OCI-LY7 (cell line): ENCODE data around the gene FBXO44. TPM values are rescaled to one million over a fixed set of nuclear protein-coding genes. Genes with fewer than 3 reads are reported as not detected.

Experiments
- BruUV-seq: library from RNA; stranded (reverse); fragments of 400-500 nt; replicated peaks from 2 replicates; lab custom pipeline; 2021; lab: Mats Ljungman, UMichigan
- CTCF ChIA-PET: fragments of 300-600 bp; sonication (Branson Sonifier 250); formaldehyde crosslinking; loops from one replicate; lab custom pipeline; 2022; ENCODE audit warnings: antibody characterized with exemption; ENCODE audit not compliant: unreplicated experiment; lab: Charles Lee
- POLR2A ChIA-PET: fragments of 300-600 bp; sonication (Branson Sonifier 250); formaldehyde crosslinking; loops from one replicate; lab custom pipeline; 2022; ENCODE audit warnings: antibody characterized with exemption; lab: Charles Lee
- DNase-seq: peaks from one replicate; pipeline ENCODE4 v3.0.0-alpha.2; 2015; ENCODE audit warnings: low spot score
- H2AFZ ChIP-seq: fragments of 200-600 bp; sonication (generic), shearing (Covaris generic); 2 replicates; pipeline ENCODE4 v1.6.1; 2014; ENCODE audit warnings: mild to moderate bottlenecking, antibody characterized with exemption, low read length, moderate library complexity
- H3K27ac ChIP-seq: fragments of 200-600 bp; sonication (generic); 2 replicates; pipeline ENCODE4 v1.5.1; 2014; ENCODE audit warnings: mixed run types, low read depth, mild to moderate bottlenecking, moderate library complexity, low read length, inconsistent platforms; ENCODE audit not compliant: poor library complexity, severe bottlenecking
- H3K36me3 ChIP-seq: fragments of 200-600 bp; sonication (generic); 2 replicates; pipeline ENCODE4 v1.6.1; 2014; ENCODE audit warnings: mild to moderate bottlenecking, antibody characterized with exemption, low read length, moderate library complexity, mixed read lengths; ENCODE audit not compliant: insufficient read depth
- H3K4me1 ChIP-seq: fragments of 200-600 bp; sonication (generic); 2 replicates; pipeline ENCODE4 v1.5.1; 2014; ENCODE audit warnings: mild to moderate bottlenecking, low read length; ENCODE audit not compliant: insufficient read depth, poor library complexity, severe bottlenecking
- H3K4me2 ChIP-seq: fragments of 200-600 bp; sonication (generic); 2 replicates; pipeline ENCODE4 v1.6.1; 2014; ENCODE audit warnings: mild to moderate bottlenecking, low read length
- H3K4me3 ChIP-seq: fragments of 200-600 bp; sonication (generic); 2 replicates; pipeline ENCODE4 v1.5.1; 2014; ENCODE audit warnings: mild to moderate bottlenecking, low read depth, low read length; ENCODE audit not compliant: poor library complexity, severe bottlenecking
- H3K79me2 ChIP-seq: fragments of 200-600 bp; sonication (generic); 2 replicates; pipeline ENCODE4 v1.6.1; 2016; ENCODE audit warnings: low read depth, mild to moderate bottlenecking, low read length, moderate library complexity, mixed read lengths; ENCODE audit not compliant: insufficient read depth
- H3K9me2 ChIP-seq: fragments of 200-600 bp; sonication (generic); 2 replicates; pipeline ENCODE4 v1.6.1; 2016; ENCODE audit warnings: mild to moderate bottlenecking, low read length, mixed read lengths; ENCODE audit not compliant: insufficient read depth
- H3K9me3 ChIP-seq: fragments of 200-600 bp; sonication (generic); 2 replicates; pipeline ENCODE4 v1.6.1; 2014; ENCODE audit warnings: mild to moderate bottlenecking, mixed run types, low read length, mixed read lengths
- H4K20me1 ChIP-seq: fragments of 200-600 bp; sonication (generic); 2 replicates; pipeline ENCODE4 v1.6.1; 2014; ENCODE audit warnings: mild to moderate bottlenecking, antibody characterized with exemption, low read length, moderate library complexity, mixed read lengths; ENCODE audit not compliant: insufficient read depth
- EZH2phosphoT487 ChIP-seq: fragments of 200-600 bp; sonication (generic); IDR thresholded peaks from 2 replicates; pipeline ENCODE4 v1.6.1; 2018; ENCODE audit warnings: low read depth, borderline replicate concordance, mild to moderate bottlenecking, mixed run types, antibody characterized with exemption, low read length, moderate library complexity, mixed read lengths
- intact Hi-C: fragments of 100-400 bp; cut with micrococcal nuclease; formaldehyde crosslinking; loops from one replicate; pipeline ENCODE4 v1.10.0; 2022; ENCODE audit not compliant: unreplicated experiment
- total RNA-seq, 2 experiments: library from RNA; depleted of rRNA in 1 of 2; stranded (reverse); fragments of >200 nt in 1 of 2; shearing (Covaris generic) in 1 of 2; gene quantifications; 2 replicates each; pipeline ENCODE4 v1.2.3, GENCODE V29; 2014 to 2022
- TF ChIP-seq, protein P1 (sequence below): fragments of 200-600 bp; sonication (generic); conservative IDR thresholded peaks from 2 replicates; pipeline ENCODE4 v1.5.1; 2014; ENCODE audit warnings: mild to moderate bottlenecking, antibody characterized with exemption, low read length, moderate library complexity, mixed read lengths

Gene FBXO44
- total RNA-seq, 2 experiments from 2014 or later: 16.2 to 20.8 TPM

GRCh38 chr1:11645670-11646265, 8.9 kb upstream of the FBXO44 start:
- H3K9me3 ChIP-seq: no peaks in the 10 kb centered on the region
- H3K9me2 ChIP-seq: no peaks in the 10 kb centered on the region
- TF ChIP-seq, protein P1, sequence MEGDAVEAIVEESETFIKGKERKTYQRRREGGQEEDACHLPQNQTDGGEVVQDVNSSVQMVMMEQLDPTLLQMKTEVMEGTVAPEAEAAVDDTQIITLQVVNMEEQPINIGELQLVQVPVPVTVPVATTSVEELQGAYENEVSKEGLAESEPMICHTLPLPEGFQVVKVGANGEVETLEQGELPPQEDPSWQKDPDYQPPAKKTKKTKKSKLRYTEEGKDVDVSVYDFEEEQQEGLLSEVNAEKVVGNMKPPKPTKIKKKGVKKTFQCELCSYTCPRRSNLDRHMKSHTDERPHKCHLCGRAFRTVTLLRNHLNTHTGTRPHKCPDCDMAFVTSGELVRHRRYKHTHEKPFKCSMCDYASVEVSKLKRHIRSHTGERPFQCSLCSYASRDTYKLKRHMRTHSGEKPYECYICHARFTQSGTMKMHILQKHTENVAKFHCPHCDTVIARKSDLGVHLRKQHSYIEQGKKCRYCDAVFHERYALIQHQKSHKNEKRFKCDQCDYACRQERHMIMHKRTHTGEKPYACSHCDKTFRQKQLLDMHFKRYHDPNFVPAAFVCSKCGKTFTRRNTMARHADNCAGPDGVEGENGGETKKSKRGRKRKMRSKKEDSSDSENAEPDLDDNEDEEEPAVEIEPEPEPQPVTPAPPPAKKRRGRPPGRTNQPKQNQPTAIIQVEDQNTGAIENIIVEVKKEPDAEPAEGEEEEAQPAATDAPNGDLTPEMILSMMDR: peak; percentile 81
- no peak for TF ChIP-seq EZH2phosphoT487
- no peaks in the 10 kb centered on the region for H3K79me2 ChIP-seq
- POLR2A ChIA-PET: no interaction called here
- no peaks in the 10 kb centered on the region for H4K20me1 ChIP-seq
- DNase-seq: peak; percentile 81
- CTCF ChIA-PET: no interaction called here
- H3K36me3 ChIP-seq: no peaks in the 10 kb centered on the region
- no peak overlapping the region for H3K4me2 ChIP-seq
- H2AFZ ChIP-seq: no peak overlapping the region
- peaks cover 19% of the 10 kb centered on the region for H3K4me1 ChIP-seq
- no TSS peak for BruUV-seq
- no peak overlapping the region for H3K4me3 ChIP-seq
- intact Hi-C loops: loop anchor here (10.0 kb wide), 1 partner anchor 81 kb away; no protein-coding TSS in a partner anchor
- H3K27ac ChIP-seq: no peak overlapping the region

DNA sequence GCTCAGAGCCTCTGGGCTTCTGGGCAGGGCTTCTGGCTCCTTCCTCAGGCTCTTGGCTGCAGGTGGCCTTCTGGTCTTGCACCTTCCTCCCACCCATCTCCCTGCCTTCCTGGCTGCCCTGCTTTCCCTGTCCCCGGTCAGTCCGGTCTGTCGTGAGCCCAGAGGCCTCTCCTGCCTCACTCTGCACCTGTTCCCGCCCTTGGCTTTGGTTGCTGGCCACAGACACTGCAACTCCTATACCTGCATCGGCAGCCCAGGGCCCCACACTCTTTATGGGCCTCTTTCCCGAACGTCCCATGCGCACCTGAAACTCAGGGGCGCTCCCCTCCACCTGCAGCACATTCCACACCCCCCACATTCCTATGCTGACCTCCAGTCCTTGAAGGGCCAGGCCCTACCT, 8.4 kb upstream of the FBXO44 start:
- Histone ChIP-seq H3K79me2 (no peaks in the 10 kb centered on the region), H3K4me1 (peaks cover 20% of the 10 kb centered on the region), H2AFZ (no peak overlapping the region), H3K27ac (no peak overlapping the region), H3K9me2 (no peaks in the 10 kb centered on the region), H3K36me3 (no peaks in the 10 kb centered on the region), H4K20me1 (no peaks in the 10 kb centered on the region), H3K4me3 (no peak overlapping the region), H3K9me3 (no peaks in the 10 kb centered on the region), H3K4me2 (no peak overlapping the region)
- ChIA-PET POLR2A (no interaction called here), CTCF (no interaction called here)
- BruUV-seq: no TSS peak
- no peak for TF ChIP-seq EZH2phosphoT487
- TF ChIP-seq, protein P1: no peak
- intact Hi-C loops: loop anchor here (10.0 kb wide), 1 partner anchor 82 kb away; no protein-coding TSS in a partner anchor
- no peak for DNase-seq

DNA sequence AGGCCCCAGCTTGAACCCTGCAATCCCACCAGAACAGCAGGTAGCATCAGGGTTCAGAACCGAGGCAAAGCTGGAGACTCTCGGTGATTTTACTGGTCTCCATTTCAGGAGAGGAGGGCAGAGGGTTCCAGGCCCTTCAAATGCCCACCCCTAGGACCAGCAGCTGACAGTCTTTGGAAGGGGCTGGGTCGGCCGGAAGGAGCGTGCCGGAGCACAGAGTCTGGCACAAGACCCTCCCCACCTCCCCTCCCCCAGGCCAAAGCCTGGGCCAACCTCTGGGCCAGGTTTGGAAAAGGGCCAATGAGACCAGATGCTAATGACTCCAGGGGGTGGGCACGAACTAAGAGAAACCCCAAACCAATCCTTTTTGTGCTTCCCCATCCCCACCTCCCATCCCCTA, 7.3 kb upstream of the FBXO44 start:
- Histone ChIP-seq H3K36me3 (no peaks in the 10 kb centered on the region), H3K79me2 (no peaks in the 10 kb centered on the region), H4K20me1 (no peaks in the 10 kb centered on the region), H3K4me3 (no peak overlapping the region), H3K4me1 (peaks cover 20% of the 10 kb centered on the region), H2AFZ (no peak overlapping the region), H3K4me2 (no peak overlapping the region), H3K9me3 (no peaks in the 10 kb centered on the region), H3K9me2 (no peaks in the 10 kb centered on the region), H3K27ac (no peak overlapping the region)
- POLR2A ChIA-PET: no interaction called here
- DNase-seq: no peak
- intact Hi-C loops: loop anchor here (10.0 kb wide), 1 partner anchor 83 kb away; no protein-coding TSS in a partner anchor
- BruUV-seq: no TSS peak
- no peak for TF ChIP-seq EZH2phosphoT487
- TF ChIP-seq, protein P1: no peak
- CTCF ChIA-PET: no interaction called here
